Gastroesophageal sphincter (tissue), 4 donors: ENCODE results near the gene SNX18. TPM values are rescaled to one million over a fixed set of nuclear protein-coding genes. Genes with fewer than 3 reads are reported as not detected.

Experiments used
- ATAC-seq: fragments of 150-250 bp; one replicate; pipeline ENCODE4 v1.9.1; 2016; ENCODE audit warnings: mild to moderate bottlenecking, moderate library complexity
- H3K27ac ChIP-seq, 4 donors: fragments of 200-600 bp; sonication (generic) in 3 of 4; 1 replicate in 3 of 4; 2 replicates in 1 of 4; pipeline ENCODE4 v1.5.1; 2016 to 2019
- H3K27me3 ChIP-seq: fragments of 200-600 bp; sonication (generic); one replicate; pipeline ENCODE4 v1.5.1; 2019
- H3K36me3 ChIP-seq, 2 donors: fragments of 200-600 bp; sonication (generic); one replicate each; pipeline ENCODE4 v1.5.1; 2019; ENCODE audit warnings: control low read depth in 1 of 2
- H3K4me1 ChIP-seq, 3 donors: fragments of 200-600 bp; sonication (generic); 1 replicate in 2 of 3; 2 replicates in 1 of 3; pipeline ENCODE4 v1.5.1; 2016 to 2019; ENCODE audit warnings: control low read depth in 2 of 3
- H3K4me3 ChIP-seq, 2 donors: fragments of 200-600 bp; sonication (generic); one replicate each; pipeline ENCODE4 v1.5.1; 2019; ENCODE audit warnings: mild to moderate bottlenecking in 1 of 2, moderate library complexity in 1 of 2
- H3K9me3 ChIP-seq, 3 donors: fragments of 200-600 bp; sonication (generic); one replicate each; pipeline ENCODE4 v1.5.1; 2017 to 2019; ENCODE audit warnings: control low read depth in 2 of 3
- EP300 ChIP-seq: sonication (generic); formaldehyde crosslinking; IDR thresholded peaks from one replicate; pipeline ENCODE4 v1.6.1; 2017; ENCODE audit warnings: antibody characterized with exemption, mild to moderate bottlenecking
- POLR2A ChIP-seq, 2 donors: fragments of 450-650 bp; IDR thresholded peaks; one replicate each; pipeline ENCODE4 v1.6.1; 2017; ENCODE audit warnings: antibody characterized with exemption in 2 of 2, mild to moderate bottlenecking in 2 of 2, moderate library complexity in 1 of 2
- POLR2AphosphoS5 ChIP-seq: sonication (generic); formaldehyde crosslinking; IDR thresholded peaks from one replicate; pipeline ENCODE4 v1.6.1; 2017; ENCODE audit warnings: antibody characterized with exemption
- WGBS, 2 donors: methylation state at CpG; one replicate each; pipeline ENCODE4 v1.1.5; 2018; ENCODE audit warnings: low coverage in 1 of 2; 5-methylcytosine and 5-hydroxymethylcytosine counted together
- total RNA-seq, 4 donors: library from RNA; depleted of rRNA; stranded (reverse); fragments of >200 nt; gene quantifications; one replicate each; pipeline ENCODE4 v1.1.0, GENCODE V29; 2016
- TF ChIP-seq, protein P1 (sequence below), 4 experiments: fragments of 200-600 bp in 2 of 4; fragments of 450-650 bp in 2 of 4; sonication (generic) in 1 of 4; IDR thresholded peaks; one replicate each; pipeline ENCODE4 v1.5.1; 2017 to 2019; ENCODE audit warnings: antibody characterized with exemption in 4 of 4, mild to moderate bottlenecking in 2 of 4, moderate library complexity in 2 of 4

Gene SNX18
- total RNA-seq, 4 donors from 2014 or later = 34.9 to 65.7 (median 49.2) TPM

DNA sequence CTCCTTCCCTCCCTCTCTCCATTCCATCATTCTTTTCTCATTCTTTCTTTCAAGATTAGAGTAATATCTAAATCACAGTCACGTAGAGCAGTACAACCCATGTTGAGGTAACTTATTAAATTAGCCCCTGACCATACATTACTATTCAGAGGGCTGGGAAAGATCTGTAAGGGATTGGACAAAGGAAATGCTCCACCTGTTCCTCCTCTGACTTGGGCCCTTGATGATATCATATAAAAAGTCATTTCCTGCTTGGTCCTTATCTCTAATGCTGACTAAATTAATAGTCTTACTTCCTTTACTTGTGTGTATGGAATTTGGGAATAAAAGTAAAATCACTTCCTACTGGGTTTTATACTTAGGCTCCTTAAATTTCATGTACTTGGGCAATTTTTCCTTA, 40.8 kb downstream of the SNX18 start:
- no peaks in the 10 kb centered on the region for H3K9me3 ChIP-seq
- 42 to 50% methylated on average over 1 of the region's 1 CpG for WGBS, 2 donors
- TF ChIP-seq EP300 (no peak), POLR2AphosphoS5 (no peak), POLR2A (IDR thresholded peaks at IDR 0.05) (no peak)
- TF ChIP-seq, protein P1, sequence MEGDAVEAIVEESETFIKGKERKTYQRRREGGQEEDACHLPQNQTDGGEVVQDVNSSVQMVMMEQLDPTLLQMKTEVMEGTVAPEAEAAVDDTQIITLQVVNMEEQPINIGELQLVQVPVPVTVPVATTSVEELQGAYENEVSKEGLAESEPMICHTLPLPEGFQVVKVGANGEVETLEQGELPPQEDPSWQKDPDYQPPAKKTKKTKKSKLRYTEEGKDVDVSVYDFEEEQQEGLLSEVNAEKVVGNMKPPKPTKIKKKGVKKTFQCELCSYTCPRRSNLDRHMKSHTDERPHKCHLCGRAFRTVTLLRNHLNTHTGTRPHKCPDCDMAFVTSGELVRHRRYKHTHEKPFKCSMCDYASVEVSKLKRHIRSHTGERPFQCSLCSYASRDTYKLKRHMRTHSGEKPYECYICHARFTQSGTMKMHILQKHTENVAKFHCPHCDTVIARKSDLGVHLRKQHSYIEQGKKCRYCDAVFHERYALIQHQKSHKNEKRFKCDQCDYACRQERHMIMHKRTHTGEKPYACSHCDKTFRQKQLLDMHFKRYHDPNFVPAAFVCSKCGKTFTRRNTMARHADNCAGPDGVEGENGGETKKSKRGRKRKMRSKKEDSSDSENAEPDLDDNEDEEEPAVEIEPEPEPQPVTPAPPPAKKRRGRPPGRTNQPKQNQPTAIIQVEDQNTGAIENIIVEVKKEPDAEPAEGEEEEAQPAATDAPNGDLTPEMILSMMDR (IDR thresholded peaks at IDR 0.05) = no peak
- no peaks in the 10 kb centered on the region for H3K36me3 ChIP-seq
- H3K27me3 ChIP-seq = no peaks in the 10 kb centered on the region
- H3K27ac ChIP-seq = no peak overlapping the region
- no peak for ATAC-seq
- no peak overlapping the region for H3K4me3 ChIP-seq
- H3K4me1 ChIP-seq = no peaks in the 10 kb centered on the region

- Histone ChIP-seq H3K27me3 (no peaks in the 10 kb centered on the region), H3K4me3 (no peak overlapping the region), H3K36me3 (no peaks in the 10 kb centered on the region), H3K4me1 (no peaks in the 10 kb centered on the region), H3K9me3 (no peaks in the 10 kb centered on the region), H3K27ac (no peak overlapping the region)
- no peak for TF ChIP-seq POLR2A (IDR thresholded peaks at IDR 0.05)
- no peak for TF ChIP-seq EP300
- no peak for TF ChIP-seq POLR2AphosphoS5
- TF ChIP-seq, protein P1 (IDR thresholded peaks at IDR 0.05) = no peak
- no peak for ATAC-seq
These were observed 44.1 kb downstream of the SNX18 start for GRCh38 chr5:54561651-54562050.

DNA sequence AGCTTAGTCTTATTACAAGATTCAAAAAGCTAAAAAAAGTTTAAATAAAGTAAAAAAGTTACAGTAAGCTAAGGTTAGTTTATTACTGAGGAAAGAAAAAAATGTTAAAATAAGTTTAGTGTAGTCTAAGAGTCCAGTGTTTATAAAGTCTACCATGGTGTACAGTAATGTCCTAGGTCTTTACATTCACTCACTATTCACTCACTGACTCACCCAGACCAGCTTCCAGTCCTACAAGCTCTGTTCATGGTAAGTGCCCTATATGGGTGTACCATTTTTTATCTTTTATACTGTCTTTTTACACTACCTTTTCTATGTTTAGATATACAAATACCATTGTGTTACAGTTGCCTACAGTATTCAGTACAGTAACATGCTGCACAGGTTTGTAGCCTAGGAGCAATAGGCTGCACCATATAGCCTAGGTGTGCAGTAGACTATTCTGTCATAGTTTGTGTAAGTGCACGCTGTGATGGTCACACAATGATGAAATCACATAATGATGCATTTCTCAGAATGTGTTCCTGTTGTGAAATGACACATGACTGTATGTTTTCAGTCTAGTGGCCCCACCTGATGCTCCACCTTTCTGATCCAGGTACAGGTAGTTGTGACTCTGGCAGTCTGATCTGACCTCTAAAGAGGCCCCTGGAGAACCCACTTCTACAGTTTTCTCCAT, 45.7 kb downstream of the SNX18 start:
- H3K4me3 ChIP-seq = no peak overlapping the region
- no peaks in the 10 kb centered on the region for H3K4me1 ChIP-seq
- TF ChIP-seq POLR2A (IDR thresholded peaks at IDR 0.05) = no peak
- no peak for TF ChIP-seq POLR2AphosphoS5
- TF ChIP-seq, protein P1 (IDR thresholded peaks at IDR 0.05) = no peak
- no peak for TF ChIP-seq EP300
- H3K27me3 ChIP-seq = no peaks in the 10 kb centered on the region
- no peak for ATAC-seq
- no peak overlapping the region for H3K27ac ChIP-seq
- H3K36me3 ChIP-seq = no peaks in the 10 kb centered on the region
- no peaks in the 10 kb centered on the region for H3K9me3 ChIP-seq
- WGBS, 2 donors = 90 to 100% methylated on average over 1 of the region's 1 CpG

DNA sequence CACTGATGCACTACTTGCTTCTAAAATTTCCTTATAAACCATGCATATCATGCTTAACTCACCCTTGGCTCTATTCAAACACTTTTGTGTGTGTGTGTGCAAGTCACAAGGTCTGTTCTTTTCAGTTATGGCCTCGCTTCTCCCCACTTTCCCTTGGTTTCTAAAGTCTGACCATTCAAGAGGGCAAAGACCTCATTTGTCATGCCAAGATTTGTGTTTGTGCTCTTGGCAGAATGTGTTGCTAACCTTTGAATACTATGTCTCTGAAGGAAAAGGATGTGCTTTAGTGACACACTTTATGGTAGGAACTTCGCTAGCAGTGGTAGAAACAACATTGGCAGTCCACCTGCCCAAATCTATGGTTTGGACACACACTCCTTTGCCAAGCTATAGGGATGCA, 50.4 kb downstream of the SNX18 start:
- H3K9me3 ChIP-seq = no peaks in the 10 kb centered on the region
- H3K4me1 ChIP-seq = peaks cover 0 to 9% (median 8%) of the 10 kb centered on the region in 3 donors
- no peaks in the 10 kb centered on the region for H3K27me3 ChIP-seq
- H3K36me3 ChIP-seq = no peaks in the 10 kb centered on the region
- no peak overlapping the region for H3K4me3 ChIP-seq
- no peak for ATAC-seq
- WGBS, 2 donors = 82 to 100% methylated on average over 1 to 2 of the region's 2 CpGs
- no peak overlapping the region for H3K27ac ChIP-seq
- TF ChIP-seq, protein P1 (IDR thresholded peaks at IDR 0.05) = no peak
- TF ChIP-seq EP300 (no peak), POLR2AphosphoS5 (no peak), POLR2A (IDR thresholded peaks at IDR 0.05) (no peak)

GRCh38 chr5:54570916-54571315, 53.4 kb downstream of the SNX18 start:
- no peak for ATAC-seq
- 23 to 52% methylated on average over 2 to 3 of the region's 5 CpGs for WGBS, 2 donors
- Histone ChIP-seq H3K4me3 (no peak overlapping the region), H3K9me3 (no peaks in the 10 kb centered on the region), H3K4me1 (peaks cover 0 to 9% (median 8%) of the 10 kb centered on the region in 3 donors), H3K27ac (no peak overlapping the region), H3K36me3 (no peaks in the 10 kb centered on the region), H3K27me3 (no peaks in the 10 kb centered on the region)
- TF ChIP-seq EP300 (no peak), POLR2A (IDR thresholded peaks at IDR 0.05) (no peak), POLR2AphosphoS5 (no peak)
- TF ChIP-seq, protein P1 (IDR thresholded peaks at IDR 0.05) = no peak
